IMR-90 (cell line): Measurements from ENCODE around the gene GUCA1C. TPM values are rescaled to one million over a fixed set of nuclear protein-coding genes. Genes with fewer than 3 reads are reported as not detected.

Experiments used
- ATAC-seq: fragments of 200-7000 bp; cut with Tn5 transposase; 2 replicates; pipeline ENCODE4 v1.9.1; 2020; ENCODE audit warnings: low read depth, mild to moderate bottlenecking, moderate library complexity
- BruUV-seq: library from RNA; stranded (reverse); fragments of 400-500 nt; replicated peaks from 2 replicates; lab custom pipeline; 2021; lab: Mats Ljungman, UMichigan
- CTCF ChIA-PET: fragments of 300-600 bp; formaldehyde crosslinking; extraction: SDS; loops from one replicate; lab custom pipeline; 2021; ENCODE audit warnings: antibody characterized with exemption; lab: Yijun Ruan, JAX
- POLR2A ChIA-PET: fragments of 300-600 bp; sonication (Branson Sonifier 250); formaldehyde crosslinking; loops from one replicate; lab custom pipeline; 2022; ENCODE audit warnings: antibody characterized with exemption; ENCODE audit not compliant: unreplicated experiment; lab: Charles Lee
- DNase-seq: peaks from one replicate; pipeline ENCODE4 v3.0.0; 2013
- H2AFZ ChIP-seq: replicated peaks from 2 replicates; pipeline ENCODE3; 2013; ENCODE audit warnings: low read length, mild to moderate bottlenecking; ENCODE audit not compliant: poor library complexity
- H2AK5ac ChIP-seq: 2 replicates; pipeline ENCODE4 v1.6.1; 2013; ENCODE audit warnings: low read depth, low read length, inconsistent platforms
- H2AK9ac ChIP-seq: replicated peaks from 2 replicates; pipeline ENCODE3; 2013; ENCODE audit warnings: mild to moderate bottlenecking, low read depth, low read length, moderate library complexity; ENCODE audit not compliant: poor library complexity
- H2BK120ac ChIP-seq: 2 replicates; pipeline ENCODE4 v1.6.1; 2013; ENCODE audit warnings: low read depth, low read length, inconsistent platforms
- H2BK15ac ChIP-seq: 3 replicates; pipeline ENCODE4 v1.6.1; 2013; ENCODE audit warnings: low read depth, low read length, inconsistent platforms
- H2BK20ac ChIP-seq: 2 replicates; pipeline ENCODE4 v1.6.1; 2013; ENCODE audit warnings: low read depth, mild to moderate bottlenecking, inconsistent platforms, low read length, moderate library complexity
- H2BK5ac ChIP-seq: 2 replicates; pipeline ENCODE4 v1.6.1; 2013; ENCODE audit warnings: mild to moderate bottlenecking, low read depth, low read length, inconsistent platforms; ENCODE audit not compliant: poor library complexity, severe bottlenecking
- H3K14ac ChIP-seq: replicated peaks from 2 replicates; pipeline ENCODE4 v1.6.1; 2013; ENCODE audit warnings: low read depth, low read length, inconsistent platforms
- H3K18ac ChIP-seq: 2 replicates; pipeline ENCODE4 v1.6.1; 2013; ENCODE audit warnings: low read depth, low read length, control low read depth
- H3K23ac ChIP-seq: 2 replicates; pipeline ENCODE4 v1.6.1; 2013; ENCODE audit warnings: low read depth, low read length, inconsistent platforms
- H3K27ac ChIP-seq: 2 replicates; pipeline ENCODE4 v1.5.1; 2013; ENCODE audit warnings: mild to moderate bottlenecking, control low read depth, low read length; ENCODE audit not compliant: insufficient read depth
- H3K27me3 ChIP-seq: 2 replicates; pipeline ENCODE4 v1.6.1; 2013; ENCODE audit warnings: low read length; ENCODE audit not compliant: control insufficient read depth, insufficient read depth
- H3K36me3 ChIP-seq: 2 replicates; pipeline ENCODE4 v1.6.1; 2013; ENCODE audit warnings: low read length, mixed read lengths; ENCODE audit not compliant: control insufficient read depth, insufficient read depth
- H3K4ac ChIP-seq: 2 replicates; pipeline ENCODE4 v1.6.1; 2013; ENCODE audit warnings: low read depth, low read length, inconsistent platforms
- H3K4me1 ChIP-seq: 2 replicates; pipeline ENCODE4 v1.6.1; 2013; ENCODE audit warnings: low read length, mixed read lengths; ENCODE audit not compliant: control insufficient read depth, insufficient read depth
- H3K4me2 ChIP-seq: 2 replicates; pipeline ENCODE4 v1.6.1; 2013; ENCODE audit warnings: low read depth, mild to moderate bottlenecking, control low read depth, low read length, moderate library complexity
- H3K4me3 ChIP-seq: 2 replicates; pipeline ENCODE4 v1.5.1; 2013; ENCODE audit warnings: low read depth, mild to moderate bottlenecking, control low read depth, low read length, moderate library complexity; ENCODE audit not compliant: insufficient read depth
- H3K56ac ChIP-seq: 2 replicates; pipeline ENCODE4 v1.6.1; 2013; ENCODE audit warnings: low read length, inconsistent platforms; ENCODE audit not compliant: insufficient read depth; ENCODE audit errors: extremely low read depth
- H3K79me1 ChIP-seq, 2 experiments: 2 replicates each; pipeline ENCODE4 v1.6.1; 2013; ENCODE audit warnings: low read length in 2 of 2, inconsistent platforms in 1 of 2, low read depth in 1 of 2
- H3K9ac ChIP-seq: 2 replicates; pipeline ENCODE4 v1.6.1; 2013; ENCODE audit warnings: low read depth, low read length, control low read depth
- H3K9me1 ChIP-seq: 2 replicates; pipeline ENCODE4 v1.6.1; 2013; ENCODE audit warnings: low read length, inconsistent platforms; ENCODE audit not compliant: insufficient read depth
- H3K9me3 ChIP-seq: 2 replicates; pipeline ENCODE4 v1.6.1; 2013; ENCODE audit warnings: low read length; ENCODE audit not compliant: control insufficient read depth, insufficient read depth
- H4K20me1 ChIP-seq: 2 replicates; pipeline ENCODE4 v1.6.1; 2013; ENCODE audit warnings: low read length, inconsistent platforms; ENCODE audit not compliant: insufficient read depth
- H4K5ac ChIP-seq: 2 replicates; pipeline ENCODE4 v1.6.1; 2013; ENCODE audit warnings: mild to moderate bottlenecking, low read depth, low read length, control low read depth
- H4K8ac ChIP-seq, 2 experiments: 2 replicates each; pipeline ENCODE4 v1.6.1; 2013; ENCODE audit warnings: low read depth in 2 of 2, low read length in 2 of 2, control low read depth in 1 of 2, inconsistent platforms in 1 of 2
- H4K91ac ChIP-seq: 2 replicates; pipeline ENCODE4 v1.6.1; 2013; ENCODE audit warnings: low read depth, low read length, inconsistent platforms; ENCODE audit not compliant: insufficient read depth
- BHLHE40 ChIP-seq: fragments of 150-350 bp; IDR thresholded peaks from 2 replicates; pipeline ENCODE4 v1.6.1; 2016; ENCODE audit warnings: mild to moderate bottlenecking, low read depth, low read length
- CEBPB ChIP-seq: IDR thresholded peaks from 2 replicates; pipeline ENCODE4 v1.6.1; 2012; ENCODE audit warnings: low read depth, low read length, improper control_type of control experiment
- FOS ChIP-seq: fragments of 150-350 bp; IDR thresholded peaks from 2 replicates; pipeline ENCODE4 v1.6.1; 2016; ENCODE audit warnings: low read depth, low read length
- MAFK ChIP-seq: IDR thresholded peaks from 2 replicates; pipeline ENCODE4 v1.6.1; 2012; ENCODE audit warnings: low read depth, low read length, improper control_type of control experiment
- MXI1 ChIP-seq: IDR thresholded peaks from 2 replicates; pipeline ENCODE4 v1.6.1; 2012; ENCODE audit warnings: low read depth, mild to moderate bottlenecking, low read length, moderate library complexity, borderline replicate concordance
- RCOR1 ChIP-seq: IDR thresholded peaks from 2 replicates; pipeline ENCODE4 v1.6.1; 2012; ENCODE audit warnings: mild to moderate bottlenecking, low read length, improper control_type of control experiment; ENCODE audit not compliant: insufficient replicate concordance
- WGBS, 2 experiments: methylation state at CpG; one replicate each; pipeline versions ENCODE4 v1.1.5 to v1.1.7; 2013; ENCODE audit warnings: missing lambda C conversion rate in 2 of 2; ENCODE audit not compliant: insufficient read length in 1 of 2; ENCODE audit errors: extremely low coverage in 2 of 2; 5-methylcytosine and 5-hydroxymethylcytosine counted together
- dilution Hi-C: fragments of 300-500 bp; cut with HindIII; formaldehyde crosslinking; loops from one replicate; pipeline ENCODE4 v1.14.3; 2018; ENCODE audit warnings: low sequenced_read_pairs; ENCODE audit not compliant: unreplicated experiment
- in situ Hi-C: fragments of 300-500 bp; cut with MboI; formaldehyde crosslinking; loops from 3 replicates; pipeline ENCODE4 v1.14.3; 2019; ENCODE audit warnings: low sequenced_read_pairs, inconsistent platforms, mixed read lengths
- intact Hi-C: fragments of 100-400 bp; cut with micrococcal nuclease; formaldehyde crosslinking; loops from 2 replicates; pipeline ENCODE4 v1.10.0; 2022
- polyA plus RNA-seq, 3 experiments: library from polyadenylated mRNA; depleted of rRNA; stranded (reverse); fragments of >200 nt; gene quantifications; 2 replicates each; pipeline ENCODE4 v1.2.3, GENCODE V29; 2012; ENCODE audit warnings: low replicate concordance in 1 of 3
- total RNA-seq: library from RNA; depleted of rRNA; stranded (reverse); fragments of >200 nt; gene quantifications from 2 replicates; pipeline ENCODE4 v1.2.3, GENCODE V29; 2012
- TF ChIP-seq, protein P1 (sequence below): conservative IDR thresholded peaks from 2 replicates; pipeline ENCODE4 v1.5.1; 2012; ENCODE audit warnings: mild to moderate bottlenecking, low read depth, low read length, improper control_type of control experiment
- TF ChIP-seq, protein P2 (sequence below): fragments of 150-350 bp; IDR thresholded peaks from 2 replicates; pipeline ENCODE4 v1.6.1; 2016; ENCODE audit warnings: low read depth, mild to moderate bottlenecking, low read length, moderate library complexity, borderline replicate concordance
- TF ChIP-seq, protein P3 (sequence below): fragments of 150-350 bp; IDR thresholded peaks from 2 replicates; pipeline ENCODE4 v1.6.1; 2017; ENCODE audit warnings: mild to moderate bottlenecking, antibody characterized with exemption, low read length, low read depth

Gene GUCA1C
- total and polyA plus RNA-seq, 2 of the 4 experiments (the other 2 are of a cell fraction) = not detected

DNA sequence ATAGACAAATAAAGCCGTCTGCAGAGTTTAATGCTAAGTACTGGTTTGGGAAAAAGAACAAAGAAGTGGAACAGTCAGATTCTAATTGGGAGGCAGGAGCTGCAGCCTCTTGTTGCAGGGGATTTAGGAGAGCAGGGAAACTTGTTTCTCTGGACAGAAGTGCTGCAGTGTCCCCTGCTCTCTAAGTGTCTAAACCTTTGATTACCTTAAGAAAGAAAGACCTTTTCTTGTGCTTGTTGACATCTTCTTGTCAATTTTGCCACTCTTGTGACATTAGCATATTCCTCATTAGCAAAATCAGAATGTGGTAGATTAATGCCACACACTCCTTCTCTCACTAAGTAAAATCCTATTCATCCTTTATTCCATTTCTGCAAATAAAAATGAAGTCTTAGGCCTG is 92.3 kb downstream of the GUCA1C start:
- no peak overlapping the region for H2AK9ac ChIP-seq

More for the DNA sequence above, 92.3 kb downstream of the GUCA1C start:
- Histone ChIP-seq H2BK15ac (no peak overlapping the region), H4K20me1 (no peaks in the 10 kb centered on the region), H3K4ac (no peak overlapping the region), H3K9me3 (no peaks in the 10 kb centered on the region), H3K18ac (no peak overlapping the region), H3K27ac (no peak overlapping the region), H2BK5ac (no peak overlapping the region), H3K9me1 (0 out of 2 replicates have a peak, but pooled peaks cover 4% of the 10 kb centered on the region), H3K4me1 (peaks cover 6% of the 10 kb centered on the region; the same call in 1 of the 2 replicates), H2BK20ac (no peak overlapping the region), H3K27me3 (no peaks in the 10 kb centered on the region), H3K56ac (no peak overlapping the region), H4K5ac (no peak overlapping the region), H3K36me3 (no peaks in the 10 kb centered on the region), H2BK120ac (no peak overlapping the region), H4K91ac (no peak overlapping the region), H3K4me3 (no peak overlapping the region), H3K9ac (no peak overlapping the region), H3K79me1 (no peaks in the 10 kb centered on the region), H2AFZ (no peak overlapping the region), H3K23ac (no peak overlapping the region), H4K8ac (no peak overlapping the region), H3K14ac (no peak overlapping the region), H2AK5ac (no peak overlapping the region), H3K4me2 (no peak overlapping the region)
- DNase-seq (no peak), ATAC-seq (no peak)
- no peak for TF ChIP-seq MXI1
- no peak for TF ChIP-seq BHLHE40
- no peak for TF ChIP-seq FOS
- no peak for TF ChIP-seq CEBPB
- TF ChIP-seq, protein P1, sequence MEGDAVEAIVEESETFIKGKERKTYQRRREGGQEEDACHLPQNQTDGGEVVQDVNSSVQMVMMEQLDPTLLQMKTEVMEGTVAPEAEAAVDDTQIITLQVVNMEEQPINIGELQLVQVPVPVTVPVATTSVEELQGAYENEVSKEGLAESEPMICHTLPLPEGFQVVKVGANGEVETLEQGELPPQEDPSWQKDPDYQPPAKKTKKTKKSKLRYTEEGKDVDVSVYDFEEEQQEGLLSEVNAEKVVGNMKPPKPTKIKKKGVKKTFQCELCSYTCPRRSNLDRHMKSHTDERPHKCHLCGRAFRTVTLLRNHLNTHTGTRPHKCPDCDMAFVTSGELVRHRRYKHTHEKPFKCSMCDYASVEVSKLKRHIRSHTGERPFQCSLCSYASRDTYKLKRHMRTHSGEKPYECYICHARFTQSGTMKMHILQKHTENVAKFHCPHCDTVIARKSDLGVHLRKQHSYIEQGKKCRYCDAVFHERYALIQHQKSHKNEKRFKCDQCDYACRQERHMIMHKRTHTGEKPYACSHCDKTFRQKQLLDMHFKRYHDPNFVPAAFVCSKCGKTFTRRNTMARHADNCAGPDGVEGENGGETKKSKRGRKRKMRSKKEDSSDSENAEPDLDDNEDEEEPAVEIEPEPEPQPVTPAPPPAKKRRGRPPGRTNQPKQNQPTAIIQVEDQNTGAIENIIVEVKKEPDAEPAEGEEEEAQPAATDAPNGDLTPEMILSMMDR = no peak
- TF ChIP-seq, protein P2, sequence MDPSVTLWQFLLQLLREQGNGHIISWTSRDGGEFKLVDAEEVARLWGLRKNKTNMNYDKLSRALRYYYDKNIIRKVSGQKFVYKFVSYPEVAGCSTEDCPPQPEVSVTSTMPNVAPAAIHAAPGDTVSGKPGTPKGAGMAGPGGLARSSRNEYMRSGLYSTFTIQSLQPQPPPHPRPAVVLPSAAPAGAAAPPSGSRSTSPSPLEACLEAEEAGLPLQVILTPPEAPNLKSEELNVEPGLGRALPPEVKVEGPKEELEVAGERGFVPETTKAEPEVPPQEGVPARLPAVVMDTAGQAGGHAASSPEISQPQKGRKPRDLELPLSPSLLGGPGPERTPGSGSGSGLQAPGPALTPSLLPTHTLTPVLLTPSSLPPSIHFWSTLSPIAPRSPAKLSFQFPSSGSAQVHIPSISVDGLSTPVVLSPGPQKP = no peak
- TF ChIP-seq, protein P3, sequence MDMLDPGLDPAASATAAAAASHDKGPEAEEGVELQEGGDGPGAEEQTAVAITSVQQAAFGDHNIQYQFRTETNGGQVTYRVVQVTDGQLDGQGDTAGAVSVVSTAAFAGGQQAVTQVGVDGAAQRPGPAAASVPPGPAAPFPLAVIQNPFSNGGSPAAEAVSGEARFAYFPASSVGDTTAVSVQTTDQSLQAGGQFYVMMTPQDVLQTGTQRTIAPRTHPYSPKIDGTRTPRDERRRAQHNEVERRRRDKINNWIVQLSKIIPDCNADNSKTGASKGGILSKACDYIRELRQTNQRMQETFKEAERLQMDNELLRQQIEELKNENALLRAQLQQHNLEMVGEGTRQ = no peak
- no peak for TF ChIP-seq RCOR1
- no peak for TF ChIP-seq MAFK
- BruUV-seq = no TSS peak
- in situ Hi-C loops = no loop called here
- WGBS, 2 experiments = no CpG with 5 or more reads among the region's 1 CpG
- dilution Hi-C loops = no loop called here
- ChIA-PET POLR2A (no interaction called here), CTCF (no interaction called here)
- intact Hi-C loops = no loop called here
